ENCODE results near the gene GRID2IP.

GRCh38 chr7:6508950-6509349 is 42.3 kb downstream of the GRID2IP start:
- TF ChIP-seq JUND (IDR thresholded peaks at IDR 0.05; ENCODE audit: low read depth, low read length), result no peak
- no peak for TF ChIP-seq YY1 (IDR thresholded peaks at IDR 0.05; ENCODE audit: low read depth, low read length)
- no peak for TF ChIP-seq TARDBP (IDR thresholded peaks at IDR 0.05; ENCODE audit: borderline replicate concordance)
- no peak for TF ChIP-seq CTCF (IDR thresholded peaks at IDR 0.05 in 2 of 3, conservative IDR thresholded peaks at IDR 0.05 in 1 of 3; ENCODE audit: control insufficient read depth in 2 of 3, extremely low read depth in 1 of 3, insufficient read depth in 1 of 3, low read depth in 3 of 3, low read length in 3 of 3)
- TF ChIP-seq BHLHE40 (IDR thresholded peaks at IDR 0.05; ENCODE audit: borderline replicate concordance in 1 of 2, low read depth in 2 of 2, low read length in 1 of 2), result no peak
- TF ChIP-seq EGR1 (IDR thresholded peaks at IDR 0.05; ENCODE audit: borderline replicate concordance in 1 of 2, low read depth in 2 of 2, low read length in 2 of 2), result no peak
- no peak for TF ChIP-seq ATF3 (IDR thresholded peaks at IDR 0.05; ENCODE audit: borderline replicate concordance, extremely low read depth, low read depth, low read length)
- TF ChIP-seq IRF5 (IDR thresholded peaks at IDR 0.05; ENCODE audit: borderline replicate concordance), result no peak
- TF ChIP-seq PAX8 (IDR thresholded peaks at IDR 0.05), result no peak
- no peak for TF ChIP-seq EZH2 (IDR thresholded peaks at IDR 0.05; ENCODE audit: borderline replicate concordance, control insufficient read depth, low read depth, low read length)
- no peak for TF ChIP-seq POLR2AphosphoS5 (IDR thresholded peaks at IDR 0.05; ENCODE audit: low read length)
- no peak for TF ChIP-seq BRCA1 (IDR thresholded peaks at IDR 0.05; ENCODE audit: low read depth, low read length)
- TF ChIP-seq ZNF24 (IDR thresholded peaks at IDR 0.05), result no peak

All from GM12878 (cell line).